22Rv1 (cell line): ENCODE data around the gene ARHGAP27.
"Not testable (repeated sequence)": the region's sequence is repeated elsewhere in the genome, so short reads cannot be mapped to it uniquely, and the experiment has no call there.

ENCODE experiments used
- ZFX ChIP-seq: fragments of 450-650 bp; IDR thresholded peaks from 2 replicates; pipeline ENCODE4 v1.6.1; 2017; ENCODE audit warnings: antibody characterized with exemption, borderline replicate concordance
- TF ChIP-seq, protein P1 (sequence below): fragments of 450-650 bp; IDR thresholded peaks from 2 replicates; pipeline ENCODE4 v1.5.1; 2017; ENCODE audit warnings: mild to moderate bottlenecking

DNA sequence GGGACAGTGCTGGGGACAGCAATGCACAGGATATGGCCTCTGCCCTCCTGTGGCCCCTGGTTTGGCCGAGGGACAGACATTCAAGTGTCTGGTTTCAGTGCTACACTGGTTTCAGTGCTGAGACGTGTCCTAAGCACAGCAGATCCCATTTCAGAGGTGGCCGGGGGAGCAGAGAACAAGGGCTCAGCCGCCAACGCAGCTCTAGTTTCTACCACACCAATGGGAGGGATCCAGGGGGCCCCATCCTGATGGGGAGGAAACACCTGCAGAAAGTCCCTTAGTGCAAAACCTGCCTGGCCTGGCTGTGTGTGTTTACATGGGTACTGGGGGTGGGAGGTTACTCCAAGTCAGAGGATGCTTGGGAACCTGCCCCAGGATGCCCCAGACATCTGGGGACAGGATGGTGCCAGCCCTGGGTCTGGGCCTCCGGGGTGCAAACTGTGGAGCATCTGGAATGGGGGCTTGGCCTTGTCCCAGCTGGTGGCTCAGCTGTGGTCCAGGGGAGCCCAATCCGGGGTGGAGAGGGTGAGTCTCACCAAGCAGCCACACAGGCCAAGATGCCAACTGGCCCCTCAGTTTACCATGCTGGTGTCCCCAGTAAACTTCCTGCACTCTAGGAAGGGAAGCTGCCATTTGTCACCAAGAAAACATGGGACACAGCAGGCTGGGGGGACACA is 8.3 kb upstream of the ARHGAP27 start:
- TF ChIP-seq, protein P1, sequence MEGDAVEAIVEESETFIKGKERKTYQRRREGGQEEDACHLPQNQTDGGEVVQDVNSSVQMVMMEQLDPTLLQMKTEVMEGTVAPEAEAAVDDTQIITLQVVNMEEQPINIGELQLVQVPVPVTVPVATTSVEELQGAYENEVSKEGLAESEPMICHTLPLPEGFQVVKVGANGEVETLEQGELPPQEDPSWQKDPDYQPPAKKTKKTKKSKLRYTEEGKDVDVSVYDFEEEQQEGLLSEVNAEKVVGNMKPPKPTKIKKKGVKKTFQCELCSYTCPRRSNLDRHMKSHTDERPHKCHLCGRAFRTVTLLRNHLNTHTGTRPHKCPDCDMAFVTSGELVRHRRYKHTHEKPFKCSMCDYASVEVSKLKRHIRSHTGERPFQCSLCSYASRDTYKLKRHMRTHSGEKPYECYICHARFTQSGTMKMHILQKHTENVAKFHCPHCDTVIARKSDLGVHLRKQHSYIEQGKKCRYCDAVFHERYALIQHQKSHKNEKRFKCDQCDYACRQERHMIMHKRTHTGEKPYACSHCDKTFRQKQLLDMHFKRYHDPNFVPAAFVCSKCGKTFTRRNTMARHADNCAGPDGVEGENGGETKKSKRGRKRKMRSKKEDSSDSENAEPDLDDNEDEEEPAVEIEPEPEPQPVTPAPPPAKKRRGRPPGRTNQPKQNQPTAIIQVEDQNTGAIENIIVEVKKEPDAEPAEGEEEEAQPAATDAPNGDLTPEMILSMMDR: not testable (repeated sequence)
- not testable (repeated sequence) for TF ChIP-seq ZFX
